ENCODE measurements around the gene ASF1B. TPM values are rescaled to one million over a fixed set of nuclear protein-coding genes. Genes with fewer than 3 reads are reported as not detected.

The ASF1B gene
- total and polyA plus RNA-seq, 2 donors (not counting 1 experiment from before 2014, with no cell fraction given), result 2.6 to 6.5 TPM

DNA sequence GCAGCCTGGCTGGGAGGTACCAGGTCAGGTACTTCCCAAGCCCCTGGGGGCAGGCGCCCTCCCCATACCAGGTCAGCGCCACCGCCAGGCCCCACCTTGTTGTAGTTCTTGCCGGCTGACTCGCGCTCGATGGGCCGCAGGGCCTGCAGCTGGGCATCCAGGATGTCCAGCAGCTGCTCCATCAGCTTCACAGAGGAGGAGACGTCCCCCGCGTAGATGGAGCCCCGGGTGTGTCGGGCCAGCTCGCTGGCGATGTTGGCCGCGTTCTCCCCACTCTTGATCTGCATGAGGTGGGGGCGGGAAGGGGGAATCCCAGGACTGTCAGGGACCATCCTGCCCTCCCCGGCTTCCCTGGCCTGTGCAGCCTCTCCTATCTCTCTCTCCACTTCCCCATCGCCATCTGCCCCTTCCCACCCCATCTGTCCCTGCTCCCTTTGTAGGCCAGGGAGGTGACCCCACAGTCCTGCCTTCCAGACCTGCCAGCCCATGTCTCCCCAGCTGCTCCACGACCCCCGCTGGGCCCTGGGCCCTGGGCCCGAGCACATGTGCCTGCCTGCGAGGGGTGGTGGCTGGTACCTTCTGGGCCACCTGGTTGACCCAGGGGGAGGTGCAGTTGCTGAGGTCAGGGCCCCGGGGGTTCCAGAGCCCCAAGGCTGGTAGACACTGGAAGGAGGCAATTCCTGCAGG, 23.8 kb upstream of the ASF1B start:
- no peak for DNase-seq (ENCODE audit: low read depth in 2 of 2)
- no peaks in the 10 kb centered on the region for H3K79me2 ChIP-seq (ENCODE audit: control insufficient read depth, insufficient read depth, low read length)
- H2AFZ ChIP-seq (ENCODE audit: low read length), result no peak overlapping the region
- H3K4me2 ChIP-seq (ENCODE audit: extremely low read depth, insufficient read depth, low read length), result no peak overlapping the region
- H3K9me3 ChIP-seq (ENCODE audit: control insufficient read depth, insufficient read depth, low read depth, low read length), result no peaks in the 10 kb centered on the region
- H3K27me3 ChIP-seq (ENCODE audit: control insufficient read depth, insufficient read depth, low read length), result no peaks in the 10 kb centered on the region
- TF ChIP-seq EZH2 (IDR thresholded peaks at IDR 0.05; ENCODE audit: low read length, missing control alignments), result no peak
- TF ChIP-seq, protein P1, sequence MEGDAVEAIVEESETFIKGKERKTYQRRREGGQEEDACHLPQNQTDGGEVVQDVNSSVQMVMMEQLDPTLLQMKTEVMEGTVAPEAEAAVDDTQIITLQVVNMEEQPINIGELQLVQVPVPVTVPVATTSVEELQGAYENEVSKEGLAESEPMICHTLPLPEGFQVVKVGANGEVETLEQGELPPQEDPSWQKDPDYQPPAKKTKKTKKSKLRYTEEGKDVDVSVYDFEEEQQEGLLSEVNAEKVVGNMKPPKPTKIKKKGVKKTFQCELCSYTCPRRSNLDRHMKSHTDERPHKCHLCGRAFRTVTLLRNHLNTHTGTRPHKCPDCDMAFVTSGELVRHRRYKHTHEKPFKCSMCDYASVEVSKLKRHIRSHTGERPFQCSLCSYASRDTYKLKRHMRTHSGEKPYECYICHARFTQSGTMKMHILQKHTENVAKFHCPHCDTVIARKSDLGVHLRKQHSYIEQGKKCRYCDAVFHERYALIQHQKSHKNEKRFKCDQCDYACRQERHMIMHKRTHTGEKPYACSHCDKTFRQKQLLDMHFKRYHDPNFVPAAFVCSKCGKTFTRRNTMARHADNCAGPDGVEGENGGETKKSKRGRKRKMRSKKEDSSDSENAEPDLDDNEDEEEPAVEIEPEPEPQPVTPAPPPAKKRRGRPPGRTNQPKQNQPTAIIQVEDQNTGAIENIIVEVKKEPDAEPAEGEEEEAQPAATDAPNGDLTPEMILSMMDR (conservative IDR thresholded peaks at IDR 0.05 in 1 of 2, IDR thresholded peaks at IDR 0.05 in 1 of 2; ENCODE audit: low read depth in 1 of 2, low read length in 2 of 2), result no peak
- no peak overlapping the region for H3K27ac ChIP-seq (ENCODE audit: insufficient read depth, low read length)
- no peaks in the 10 kb centered on the region for H4K20me1 ChIP-seq (ENCODE audit: control insufficient read depth, extremely low read depth, insufficient read depth, low read length)
- H3K9ac ChIP-seq (ENCODE audit: insufficient read depth, low read length), result no peak overlapping the region
- no peak overlapping the region for H3K4me3 ChIP-seq (replicated peaks in 1 of 4; ENCODE audit: control extremely low read depth in 1 of 4, insufficient read depth in 1 of 4, low read depth in 3 of 4, low read length in 4 of 4)
- H3K36me3 ChIP-seq (ENCODE audit: control insufficient read depth, insufficient read depth, low read length), result peaks cover 5% of the 10 kb centered on the region
- H3K4me1 ChIP-seq (ENCODE audit: control insufficient read depth, extremely low read depth, insufficient read depth, low read length), result no peaks in the 10 kb centered on the region

DNA sequence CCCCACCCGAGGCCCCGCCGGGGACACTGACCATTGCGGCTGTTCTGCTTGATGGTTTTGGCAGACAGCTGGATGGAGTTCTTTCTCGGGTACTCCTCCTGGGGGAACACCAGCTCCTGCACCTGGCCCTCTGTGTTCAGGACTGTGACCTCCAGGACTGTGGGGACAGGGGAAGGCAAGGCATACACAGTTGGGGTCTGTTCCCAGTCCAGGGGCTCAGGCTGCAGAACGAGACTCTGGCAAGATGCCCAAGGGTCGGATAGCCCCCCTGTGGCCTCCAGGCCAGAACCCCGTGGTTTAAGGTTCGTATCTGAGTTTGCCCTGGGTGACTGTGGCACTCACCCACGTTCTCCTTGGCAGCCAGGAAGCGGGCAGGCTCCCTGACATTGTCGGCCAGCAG, 22.7 kb upstream of the ASF1B start:
- H3K36me3 ChIP-seq (ENCODE audit: control insufficient read depth, insufficient read depth, low read length), result peaks cover 5% of the 10 kb centered on the region
- TF ChIP-seq, protein P1 (conservative IDR thresholded peaks at IDR 0.05 in 1 of 2, IDR thresholded peaks at IDR 0.05 in 1 of 2; ENCODE audit: low read depth in 1 of 2, low read length in 2 of 2), result no peak
- TF ChIP-seq EZH2 (IDR thresholded peaks at IDR 0.05; ENCODE audit: low read length, missing control alignments), result no peak
- no peaks in the 10 kb centered on the region for H3K79me2 ChIP-seq (ENCODE audit: control insufficient read depth, insufficient read depth, low read length)
- H3K9ac ChIP-seq (ENCODE audit: insufficient read depth, low read length), result no peak overlapping the region
- no peaks in the 10 kb centered on the region for H3K27me3 ChIP-seq (ENCODE audit: control insufficient read depth, insufficient read depth, low read length)
- no peaks in the 10 kb centered on the region for H3K9me3 ChIP-seq (ENCODE audit: control insufficient read depth, insufficient read depth, low read depth, low read length)
- H4K20me1 ChIP-seq (ENCODE audit: control insufficient read depth, extremely low read depth, insufficient read depth, low read length), result no peaks in the 10 kb centered on the region
- DNase-seq (ENCODE audit: low read depth in 2 of 2), result no peak
- no peak overlapping the region for H3K4me3 ChIP-seq (replicated peaks in 1 of 4; ENCODE audit: control extremely low read depth in 1 of 4, insufficient read depth in 1 of 4, low read depth in 3 of 4, low read length in 4 of 4)
- no peak overlapping the region for H2AFZ ChIP-seq (ENCODE audit: low read length)
- no peak overlapping the region for H3K4me2 ChIP-seq (ENCODE audit: extremely low read depth, insufficient read depth, low read length)
- no peaks in the 10 kb centered on the region for H3K4me1 ChIP-seq (ENCODE audit: control insufficient read depth, extremely low read depth, insufficient read depth, low read length)
- H3K27ac ChIP-seq (ENCODE audit: insufficient read depth, low read length), result no peak overlapping the region

DNA sequence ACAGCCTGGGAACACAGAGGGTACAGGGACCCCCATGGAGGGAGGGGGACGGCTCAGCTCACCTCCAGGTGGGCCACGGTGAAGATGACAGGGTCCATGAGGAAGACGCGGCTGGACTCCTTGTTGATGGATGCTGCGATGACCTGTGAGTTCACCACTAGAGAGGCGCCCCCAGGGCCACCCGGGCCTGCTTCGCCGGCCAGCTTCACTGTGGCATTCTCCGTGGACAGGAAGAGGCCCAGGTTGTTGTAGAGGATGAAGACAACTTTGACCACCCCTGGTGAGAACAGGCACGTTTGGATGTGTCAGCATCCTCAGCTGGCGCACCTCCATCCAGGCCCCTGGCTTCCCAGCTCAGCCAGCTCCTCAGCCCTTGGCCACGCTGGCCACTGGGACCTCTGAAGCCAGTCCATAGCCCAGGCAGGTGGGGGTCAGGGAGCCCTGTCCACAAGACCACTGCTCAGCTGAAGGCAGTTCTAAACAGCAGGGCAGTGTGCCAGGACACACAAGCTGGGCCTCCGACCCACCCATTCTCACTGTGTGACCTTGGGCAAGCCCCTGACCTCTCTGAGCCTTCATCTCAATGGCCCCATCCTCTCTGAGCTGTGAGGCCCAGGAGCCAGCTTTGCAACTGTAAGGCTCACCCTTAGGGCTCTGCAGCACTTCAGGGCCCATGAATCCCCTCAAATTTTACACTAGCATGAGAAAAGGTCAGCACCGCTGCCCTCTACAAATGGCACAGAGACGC, 22.1 kb upstream of the ASF1B start:
- H3K27ac ChIP-seq (ENCODE audit: insufficient read depth, low read length), result no peak overlapping the region
- H3K4me1 ChIP-seq (ENCODE audit: control insufficient read depth, extremely low read depth, insufficient read depth, low read length), result no peaks in the 10 kb centered on the region
- no peak overlapping the region for H2AFZ ChIP-seq (ENCODE audit: low read length)
- H3K9me3 ChIP-seq (ENCODE audit: control insufficient read depth, insufficient read depth, low read depth, low read length), result no peaks in the 10 kb centered on the region
- no peak overlapping the region for H3K4me2 ChIP-seq (ENCODE audit: extremely low read depth, insufficient read depth, low read length)
- H4K20me1 ChIP-seq (ENCODE audit: control insufficient read depth, extremely low read depth, insufficient read depth, low read length), result no peaks in the 10 kb centered on the region
- no peaks in the 10 kb centered on the region for H3K79me2 ChIP-seq (ENCODE audit: control insufficient read depth, insufficient read depth, low read length)
- H3K4me3 ChIP-seq (replicated peaks in 1 of 4; ENCODE audit: control extremely low read depth in 1 of 4, insufficient read depth in 1 of 4, low read depth in 3 of 4, low read length in 4 of 4), result no peak overlapping the region
- no peak for DNase-seq (ENCODE audit: low read depth in 2 of 2)
- no peak overlapping the region for H3K9ac ChIP-seq (ENCODE audit: insufficient read depth, low read length)
- TF ChIP-seq, protein P1 (conservative IDR thresholded peaks at IDR 0.05 in 1 of 2, IDR thresholded peaks at IDR 0.05 in 1 of 2; ENCODE audit: low read depth in 1 of 2, low read length in 2 of 2), result no peak
- TF ChIP-seq EZH2 (IDR thresholded peaks at IDR 0.05; ENCODE audit: low read length, missing control alignments), result no peak
- H3K27me3 ChIP-seq (ENCODE audit: control insufficient read depth, insufficient read depth, low read length), result no peaks in the 10 kb centered on the region
- peaks cover 5% of the 10 kb centered on the region for H3K36me3 ChIP-seq (ENCODE audit: control insufficient read depth, insufficient read depth, low read length)

Measured in fibroblast of lung (primary cell).